HEK293 (cell line): ENCODE measurements around the gene NXT1.

Source experiments
- IKZF3 ChIP-seq: fragments of 450-650 bp; IDR thresholded peaks from 2 replicates; pipeline ENCODE4 v1.5.0; 2018; ENCODE audit warnings: missing biosample characterization, mild to moderate bottlenecking, missing genetic modification characterization, moderate library complexity
- RBAK ChIP-seq: fragments of 450-650 bp; formaldehyde crosslinking; IDR thresholded peaks from 2 replicates; pipeline ENCODE4 v1.5.1; 2016; ENCODE audit warnings: missing biosample characterization, missing genetic modification characterization
- SALL2 ChIP-seq: fragments of 450-650 bp; formaldehyde crosslinking; IDR thresholded peaks from 2 replicates; pipeline ENCODE4 v1.5.0; 2017; ENCODE audit warnings: missing biosample characterization, mild to moderate bottlenecking, missing genetic modification characterization, borderline replicate concordance
- TCF7L2 ChIP-seq: IDR thresholded peaks from 2 replicates; pipeline ENCODE4 v1.6.1; 2011; ENCODE audit warnings: low read depth, mild to moderate bottlenecking, inconsistent platforms, low read length, moderate library complexity, borderline replicate concordance
- ZFP37 ChIP-seq: fragments of 450-650 bp; formaldehyde crosslinking; IDR thresholded peaks from 2 replicates; pipeline ENCODE4 v1.5.1; 2016; ENCODE audit warnings: missing biosample characterization, missing genetic modification characterization
- ZFP69B ChIP-seq: fragments of 450-650 bp; formaldehyde crosslinking; IDR thresholded peaks from 2 replicates; pipeline ENCODE4 v1.5.1; 2016; ENCODE audit warnings: missing biosample characterization, missing genetic modification characterization
- ZNF274 ChIP-seq, 2 experiments: fragments of 200-500 bp in 1 of 2; fragments of 450-650 bp in 1 of 2; sonication (Bioruptor generic) in 1 of 2; formaldehyde crosslinking in 1 of 2; IDR thresholded peaks; 2 replicates each; pipeline versions ENCODE4 v1.5.1 to v1.6.1; 2014 to 2016; ENCODE audit warnings: borderline replicate concordance in 1 of 2, inconsistent platforms in 1 of 2, low read length in 1 of 2, missing biosample characterization in 1 of 2, missing genetic modification characterization in 1 of 2
- ZNF292 ChIP-seq: fragments of 450-650 bp; formaldehyde crosslinking; IDR thresholded peaks from 2 replicates; pipeline ENCODE4 v1.5.1; 2016; ENCODE audit warnings: low read depth, missing biosample characterization, missing genetic modification characterization, borderline replicate concordance
- ZNF391 ChIP-seq: fragments of 450-650 bp; formaldehyde crosslinking; IDR thresholded peaks from 2 replicates; pipeline ENCODE4 v1.5.1; 2016; ENCODE audit warnings: low read depth, missing biosample characterization, missing genetic modification characterization, borderline replicate concordance
- ZNF654 ChIP-seq: fragments of 450-650 bp; formaldehyde crosslinking; IDR thresholded peaks from 2 replicates; pipeline ENCODE4 v1.5.1; 2016; ENCODE audit warnings: low read depth, missing biosample characterization, missing genetic modification characterization
- ZSCAN30 ChIP-seq: fragments of 450-650 bp; IDR thresholded peaks from 2 replicates; pipeline ENCODE4 v1.5.1; 2018; ENCODE audit warnings: missing biosample characterization, mild to moderate bottlenecking, missing genetic modification characterization, moderate library complexity
- TF ChIP-seq, protein P1 (sequence below): fragments of 450-650 bp; formaldehyde crosslinking; optimal IDR thresholded peaks from 2 replicates; pipeline ENCODE3; 2016; ENCODE audit warnings: missing biosample characterization, mild to moderate bottlenecking, missing genetic modification characterization
- TF ChIP-seq, protein P2 (sequence below): fragments of 450-650 bp; formaldehyde crosslinking; IDR thresholded peaks from 2 replicates; pipeline ENCODE4 v1.5.1; 2016; ENCODE audit warnings: missing biosample characterization, missing genetic modification characterization
- TF ChIP-seq, protein P3 (sequence below): fragments of 450-650 bp; formaldehyde crosslinking; IDR thresholded peaks from 2 replicates; pipeline ENCODE4 v1.5.1; 2016; ENCODE audit warnings: missing biosample characterization, missing genetic modification characterization

GRCh38 chr20:23369072-23369823 lies 18.7 kb downstream of the NXT1 start:
- TF ChIP-seq, protein P1, sequence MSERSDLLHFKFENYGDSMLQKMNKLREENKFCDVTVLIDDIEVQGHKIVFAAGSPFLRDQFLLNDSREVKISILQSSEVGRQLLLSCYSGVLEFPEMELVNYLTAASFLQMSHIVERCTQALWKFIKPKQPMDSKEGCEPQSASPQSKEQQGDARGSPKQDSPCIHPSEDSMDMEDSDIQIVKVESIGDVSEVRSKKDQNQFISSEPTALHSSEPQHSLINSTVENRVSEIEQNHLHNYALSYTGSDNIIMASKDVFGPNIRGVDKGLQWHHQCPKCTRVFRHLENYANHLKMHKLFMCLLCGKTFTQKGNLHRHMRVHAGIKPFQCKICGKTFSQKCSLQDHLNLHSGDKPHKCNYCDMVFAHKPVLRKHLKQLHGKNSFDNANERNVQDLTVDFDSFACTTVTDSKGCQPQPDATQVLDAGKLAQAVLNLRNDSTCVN (tag by site-specific recombination): no peak
- TF ChIP-seq ZNF274 (IDR thresholded peaks at IDR 0.05; ENCODE audit: low read length) (no peak), ZNF274 (tag by site-specific recombination; IDR thresholded peaks at IDR 0.05; ENCODE audit: borderline replicate concordance) (no peak), ZSCAN30 (no peak), TCF7L2 (no peak), RBAK (tag by site-specific recombination) (no peak), ZNF391 (tag by site-specific recombination) (no peak), ZNF292 (tag by site-specific recombination) (no peak), ZNF654 (no peak), ZFP37 (no peak), SALL2 (tag by site-specific recombination) (no peak), IKZF3 (no peak), ZFP69B (tag by site-specific recombination) (no peak)
- TF ChIP-seq, protein P2, sequence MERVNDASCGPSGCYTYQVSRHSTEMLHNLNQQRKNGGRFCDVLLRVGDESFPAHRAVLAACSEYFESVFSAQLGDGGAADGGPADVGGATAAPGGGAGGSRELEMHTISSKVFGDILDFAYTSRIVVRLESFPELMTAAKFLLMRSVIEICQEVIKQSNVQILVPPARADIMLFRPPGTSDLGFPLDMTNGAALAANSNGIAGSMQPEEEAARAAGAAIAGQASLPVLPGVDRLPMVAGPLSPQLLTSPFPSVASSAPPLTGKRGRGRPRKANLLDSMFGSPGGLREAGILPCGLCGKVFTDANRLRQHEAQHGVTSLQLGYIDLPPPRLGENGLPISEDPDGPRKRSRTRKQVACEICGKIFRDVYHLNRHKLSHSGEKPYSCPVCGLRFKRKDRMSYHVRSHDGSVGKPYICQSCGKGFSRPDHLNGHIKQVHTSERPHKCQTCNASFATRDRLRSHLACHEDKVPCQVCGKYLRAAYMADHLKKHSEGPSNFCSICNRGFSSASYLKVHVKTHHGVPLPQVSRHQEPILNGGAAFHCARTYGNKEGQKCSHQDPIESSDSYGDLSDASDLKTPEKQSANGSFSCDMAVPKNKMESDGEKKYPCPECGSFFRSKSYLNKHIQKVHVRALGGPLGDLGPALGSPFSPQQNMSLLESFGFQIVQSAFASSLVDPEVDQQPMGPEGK (tag by site-specific recombination): no peak
- TF ChIP-seq, protein P3, sequence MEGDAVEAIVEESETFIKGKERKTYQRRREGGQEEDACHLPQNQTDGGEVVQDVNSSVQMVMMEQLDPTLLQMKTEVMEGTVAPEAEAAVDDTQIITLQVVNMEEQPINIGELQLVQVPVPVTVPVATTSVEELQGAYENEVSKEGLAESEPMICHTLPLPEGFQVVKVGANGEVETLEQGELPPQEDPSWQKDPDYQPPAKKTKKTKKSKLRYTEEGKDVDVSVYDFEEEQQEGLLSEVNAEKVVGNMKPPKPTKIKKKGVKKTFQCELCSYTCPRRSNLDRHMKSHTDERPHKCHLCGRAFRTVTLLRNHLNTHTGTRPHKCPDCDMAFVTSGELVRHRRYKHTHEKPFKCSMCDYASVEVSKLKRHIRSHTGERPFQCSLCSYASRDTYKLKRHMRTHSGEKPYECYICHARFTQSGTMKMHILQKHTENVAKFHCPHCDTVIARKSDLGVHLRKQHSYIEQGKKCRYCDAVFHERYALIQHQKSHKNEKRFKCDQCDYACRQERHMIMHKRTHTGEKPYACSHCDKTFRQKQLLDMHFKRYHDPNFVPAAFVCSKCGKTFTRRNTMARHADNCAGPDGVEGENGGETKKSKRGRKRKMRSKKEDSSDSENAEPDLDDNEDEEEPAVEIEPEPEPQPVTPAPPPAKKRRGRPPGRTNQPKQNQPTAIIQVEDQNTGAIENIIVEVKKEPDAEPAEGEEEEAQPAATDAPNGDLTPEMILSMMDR (tag by site-specific recombination): no peak
